ENCODE data around the gene IL24.

Gene IL24

GRCh38 chr1:206926286-206926685 lies 29.0 kb downstream of the IL24 start:
- no peak for TF ChIP-seq CTCF (IDR thresholded peaks at IDR 0.05; ENCODE audit: borderline replicate concordance, insufficient read depth, low read depth, low read length)

GRCh38 chr1:206929524-206929923 lies 32.3 kb downstream of the IL24 start:
- peak overlapping the region; percentile 72 for H3K4me3 ChIP-seq (ENCODE audit: low read depth, low read length)
- TF ChIP-seq CTCF (IDR thresholded peaks at IDR 0.05; ENCODE audit: borderline replicate concordance, insufficient read depth, low read depth, low read length), result no peak

More at GRCh38 chr1:206926286-206926685, 29.0 kb downstream of the IL24 start:
- H3K4me3 ChIP-seq (ENCODE audit: low read depth, low read length), result no peak overlapping the region

GRCh38 chr1:206930210-206930798 lies 33.1 kb downstream of the IL24 start:
- peak overlapping the region; percentile 72 for H3K4me3 ChIP-seq (ENCODE audit: low read depth, low read length)

GRCh38 chr1:206931709-206932108 lies 34.5 kb downstream of the IL24 start:
- H3K4me3 ChIP-seq (ENCODE audit: low read depth, low read length), result peak overlapping the region; percentile 72
- peak; percentile 65 for TF ChIP-seq CTCF (IDR thresholded peaks at IDR 0.05; ENCODE audit: borderline replicate concordance, insufficient read depth, low read depth, low read length)

More at GRCh38 chr1:206930210-206930798, 33.1 kb downstream of the IL24 start:
- TF ChIP-seq CTCF (IDR thresholded peaks at IDR 0.05; ENCODE audit: borderline replicate concordance, insufficient read depth, low read depth, low read length), result no peak

- no peak overlapping the region for H3K4me3 ChIP-seq (ENCODE audit: low read depth, low read length)
- no peak for TF ChIP-seq CTCF (IDR thresholded peaks at IDR 0.05; ENCODE audit: borderline replicate concordance, insufficient read depth, low read depth, low read length)
Observed at GRCh38 chr1:206932177-206932576, 34.9 kb downstream of the IL24 start.

GRCh38 chr1:206933333-206933945 lies 36.2 kb downstream of the IL24 start:
- no peak overlapping the region for H3K4me3 ChIP-seq (ENCODE audit: low read depth, low read length)
- peak; percentile 88 for TF ChIP-seq CTCF (IDR thresholded peaks at IDR 0.05; ENCODE audit: borderline replicate concordance, insufficient read depth, low read depth, low read length)

GRCh38 chr1:206935491-206936067 lies 38.3 kb downstream of the IL24 start:
- H3K4me3 ChIP-seq (ENCODE audit: low read depth, low read length), result no peak overlapping the region
- peak; percentile 81 for TF ChIP-seq CTCF (IDR thresholded peaks at IDR 0.05; ENCODE audit: borderline replicate concordance, insufficient read depth, low read depth, low read length)

Measured in GM12875 (cell line).